Peyer's patch (tissue), 4 donors: ENCODE data around the gene NNMT. TPM values are rescaled to one million over a fixed set of nuclear protein-coding genes. Genes with fewer than 3 reads are reported as not detected.

Experiments
- DNase-seq, 3 donors: peaks; one replicate each; pipeline ENCODE4 v3.0.0-alpha.2; 2017 to 2019
- H3K27ac ChIP-seq, 4 donors: fragments of 200-600 bp; sonication (generic); one replicate each; pipeline ENCODE4 v1.5.1; 2016 to 2019
- H3K27me3 ChIP-seq, 2 donors: fragments of 200-600 bp; sonication (generic); one replicate each; pipeline ENCODE4 v1.5.1; 2019
- H3K36me3 ChIP-seq, 3 donors: fragments of 200-600 bp; sonication (generic); one replicate each; pipeline ENCODE4 v1.5.1; 2016 to 2019
- H3K4me1 ChIP-seq, 4 donors: fragments of 200-600 bp; sonication (generic); one replicate each; pipeline ENCODE4 v1.5.1; 2016 to 2019
- H3K4me3 ChIP-seq, 4 donors: fragments of 200-600 bp; sonication (generic); 1 replicate in 3 of 4; 2 replicates in 1 of 4; pipeline ENCODE4 v1.5.1; 2016 to 2019; ENCODE audit warnings: mild to moderate bottlenecking in 1 of 4
- H3K9me3 ChIP-seq, 4 donors: fragments of 200-600 bp; sonication (generic); one replicate each; pipeline ENCODE4 v1.5.1; 2016 to 2019; ENCODE audit warnings: mild to moderate bottlenecking in 1 of 4
- POLR2A ChIP-seq, 2 donors: fragments of 450-650 bp; IDR thresholded peaks; one replicate each; pipeline ENCODE4 v1.5.1; 2017; ENCODE audit warnings: antibody characterized with exemption in 2 of 2, mild to moderate bottlenecking in 2 of 2, moderate library complexity in 2 of 2
- total RNA-seq, 4 donors: library from RNA; depleted of rRNA; stranded (reverse); fragments of >200 nt; gene quantifications; one replicate each; pipeline ENCODE4 v1.1.0, GENCODE V29; 2016
- TF ChIP-seq, protein P1 (sequence below), 6 experiments: fragments of 450-650 bp in 4 of 6; fragments of 200-600 bp in 2 of 6; sonication (generic) in 1 of 6; IDR thresholded peaks; one replicate each; pipeline ENCODE4 v1.5.1; 2017 to 2019; ENCODE audit warnings: antibody characterized with exemption in 6 of 6, mild to moderate bottlenecking in 3 of 6, moderate library complexity in 1 of 6

NNMT gene
- total RNA-seq, 4 donors from 2014 or later: 43.6 to 413 (median 187) TPM

DNA sequence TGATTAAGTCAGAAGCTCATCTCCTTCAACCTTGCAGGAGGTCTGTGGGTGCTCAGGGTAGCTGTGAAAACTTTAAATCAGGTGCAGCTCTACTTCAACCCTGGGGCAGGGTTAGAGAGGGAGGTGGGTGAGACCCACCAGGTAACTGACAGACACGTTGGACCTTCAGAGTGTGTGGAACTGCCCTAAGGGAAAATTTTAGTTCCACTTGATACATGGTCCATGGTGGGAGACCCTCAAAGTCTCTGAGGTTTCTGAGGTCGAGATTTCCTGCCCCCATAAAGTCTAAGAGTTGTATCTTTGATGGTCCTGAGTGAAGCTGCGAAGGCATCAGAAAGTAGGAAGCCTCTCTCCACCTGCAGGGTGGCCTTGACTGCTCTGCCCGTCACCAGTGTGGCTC lies 23.9 kb upstream of the NNMT start:
- TF ChIP-seq, protein P1, sequence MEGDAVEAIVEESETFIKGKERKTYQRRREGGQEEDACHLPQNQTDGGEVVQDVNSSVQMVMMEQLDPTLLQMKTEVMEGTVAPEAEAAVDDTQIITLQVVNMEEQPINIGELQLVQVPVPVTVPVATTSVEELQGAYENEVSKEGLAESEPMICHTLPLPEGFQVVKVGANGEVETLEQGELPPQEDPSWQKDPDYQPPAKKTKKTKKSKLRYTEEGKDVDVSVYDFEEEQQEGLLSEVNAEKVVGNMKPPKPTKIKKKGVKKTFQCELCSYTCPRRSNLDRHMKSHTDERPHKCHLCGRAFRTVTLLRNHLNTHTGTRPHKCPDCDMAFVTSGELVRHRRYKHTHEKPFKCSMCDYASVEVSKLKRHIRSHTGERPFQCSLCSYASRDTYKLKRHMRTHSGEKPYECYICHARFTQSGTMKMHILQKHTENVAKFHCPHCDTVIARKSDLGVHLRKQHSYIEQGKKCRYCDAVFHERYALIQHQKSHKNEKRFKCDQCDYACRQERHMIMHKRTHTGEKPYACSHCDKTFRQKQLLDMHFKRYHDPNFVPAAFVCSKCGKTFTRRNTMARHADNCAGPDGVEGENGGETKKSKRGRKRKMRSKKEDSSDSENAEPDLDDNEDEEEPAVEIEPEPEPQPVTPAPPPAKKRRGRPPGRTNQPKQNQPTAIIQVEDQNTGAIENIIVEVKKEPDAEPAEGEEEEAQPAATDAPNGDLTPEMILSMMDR (IDR thresholded peaks at IDR 0.05): no peak
- TF ChIP-seq POLR2A (IDR thresholded peaks at IDR 0.05): no peak
- no peaks in the 10 kb centered on the region for H3K4me1 ChIP-seq
- H3K4me3 ChIP-seq: no peak overlapping the region
- no peaks in the 10 kb centered on the region for H3K27me3 ChIP-seq
- no peaks in the 10 kb centered on the region for H3K36me3 ChIP-seq
- no peaks in the 10 kb centered on the region for H3K9me3 ChIP-seq
- DNase-seq: no peak
- H3K27ac ChIP-seq: no peak overlapping the region

DNA sequence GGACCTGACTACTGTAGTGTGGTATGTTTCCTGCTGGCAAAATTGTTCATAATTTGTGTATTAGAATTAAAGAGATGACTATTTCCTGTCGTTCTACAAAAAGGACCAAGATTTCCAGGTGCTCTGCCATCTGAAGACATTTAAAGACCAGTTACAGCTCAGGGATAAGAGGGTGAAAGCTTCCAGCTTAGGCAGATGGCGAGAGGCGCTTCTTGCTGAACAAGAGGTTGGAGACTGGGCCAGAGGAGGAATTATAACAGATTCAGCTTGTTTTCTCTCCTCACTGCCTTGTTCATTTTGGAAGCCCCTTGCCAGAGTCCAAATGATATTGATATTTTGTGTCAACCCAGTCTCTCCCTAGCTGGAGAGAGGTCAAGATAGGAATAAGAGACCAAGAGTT lies 23.1 kb upstream of the NNMT start:
- no peaks in the 10 kb centered on the region for H3K27me3 ChIP-seq
- no peak for DNase-seq
- no peaks in the 10 kb centered on the region for H3K9me3 ChIP-seq
- TF ChIP-seq, protein P1 (IDR thresholded peaks at IDR 0.05): no peak
- TF ChIP-seq POLR2A (IDR thresholded peaks at IDR 0.05): no peak
- no peaks in the 10 kb centered on the region for H3K36me3 ChIP-seq
- no peak overlapping the region for H3K4me3 ChIP-seq
- H3K4me1 ChIP-seq: no peaks in the 10 kb centered on the region
- no peak overlapping the region for H3K27ac ChIP-seq

DNA sequence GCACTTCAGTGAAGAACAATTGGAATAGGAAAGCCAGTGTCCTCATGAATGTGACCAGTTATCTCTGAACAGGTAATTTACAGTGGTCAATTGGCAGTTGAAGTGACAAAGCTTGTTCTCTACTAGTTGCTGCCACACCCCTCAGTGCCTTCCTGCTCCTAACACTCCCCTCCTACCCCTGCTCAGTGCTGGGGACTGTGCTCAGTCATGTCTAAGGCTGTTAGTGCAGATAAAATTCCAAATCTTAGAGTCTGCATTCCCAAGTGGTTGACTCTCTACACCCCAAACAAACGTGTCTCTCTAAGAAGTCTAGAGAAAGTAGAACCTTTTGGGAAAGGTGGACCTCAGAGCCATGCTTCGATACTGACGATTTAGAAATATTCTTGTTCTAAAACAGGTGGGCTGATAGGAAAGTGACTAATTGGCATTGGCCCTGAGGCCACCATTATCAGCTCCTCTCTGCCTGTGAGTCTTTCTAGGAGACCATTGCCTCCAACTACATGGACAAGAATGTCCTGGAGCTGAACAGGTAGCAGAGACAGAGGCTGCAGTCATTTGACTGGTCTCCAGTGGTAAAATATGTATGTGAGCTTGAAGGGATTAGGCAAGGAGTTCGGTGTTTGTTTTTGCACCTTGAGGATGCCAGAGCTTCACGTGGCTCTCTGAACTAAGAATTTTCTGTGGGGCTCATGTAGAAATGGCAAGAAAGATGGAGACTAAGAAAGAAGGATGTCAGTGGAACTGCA lies 22.1 kb upstream of the NNMT start:
- Histone ChIP-seq H3K36me3 (no peaks in the 10 kb centered on the region), H3K27ac (no peak overlapping the region), H3K4me1 (no peaks in the 10 kb centered on the region), H3K27me3 (no peaks in the 10 kb centered on the region), H3K4me3 (no peak overlapping the region), H3K9me3 (no peaks in the 10 kb centered on the region)
- DNase-seq: peak in 1 of 3 donors; percentile 25
- TF ChIP-seq POLR2A (IDR thresholded peaks at IDR 0.05): no peak
- TF ChIP-seq, protein P1 (IDR thresholded peaks at IDR 0.05): no peak

DNA sequence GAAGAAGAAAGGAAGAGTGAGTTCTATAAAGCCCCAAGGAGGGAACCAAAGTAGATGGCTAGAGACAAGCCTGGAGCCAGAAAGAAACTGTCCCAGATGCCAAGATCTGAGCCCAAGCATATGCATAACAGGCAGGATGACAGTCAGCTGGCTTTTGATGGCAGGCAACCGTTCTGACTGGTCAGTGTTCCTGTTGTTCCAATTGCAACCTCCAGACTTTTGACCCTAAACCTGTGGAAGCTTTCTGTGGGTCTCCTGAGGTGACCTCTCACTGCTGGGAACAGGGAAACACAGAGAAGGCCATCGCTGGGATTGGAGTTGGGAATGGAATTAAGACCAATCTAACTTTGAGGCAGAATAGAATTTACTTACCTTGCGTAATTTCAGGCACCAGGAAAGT lies 21.6 kb upstream of the NNMT start:
- TF ChIP-seq POLR2A (IDR thresholded peaks at IDR 0.05): no peak
- TF ChIP-seq, protein P1 (IDR thresholded peaks at IDR 0.05): no peak
- no peaks in the 10 kb centered on the region for H3K4me1 ChIP-seq
- no peaks in the 10 kb centered on the region for H3K27me3 ChIP-seq
- no peaks in the 10 kb centered on the region for H3K9me3 ChIP-seq
- no peak overlapping the region for H3K27ac ChIP-seq
- no peak overlapping the region for H3K4me3 ChIP-seq
- DNase-seq: peak in 1 of 3 donors; percentile 22
- no peaks in the 10 kb centered on the region for H3K36me3 ChIP-seq

DNA sequence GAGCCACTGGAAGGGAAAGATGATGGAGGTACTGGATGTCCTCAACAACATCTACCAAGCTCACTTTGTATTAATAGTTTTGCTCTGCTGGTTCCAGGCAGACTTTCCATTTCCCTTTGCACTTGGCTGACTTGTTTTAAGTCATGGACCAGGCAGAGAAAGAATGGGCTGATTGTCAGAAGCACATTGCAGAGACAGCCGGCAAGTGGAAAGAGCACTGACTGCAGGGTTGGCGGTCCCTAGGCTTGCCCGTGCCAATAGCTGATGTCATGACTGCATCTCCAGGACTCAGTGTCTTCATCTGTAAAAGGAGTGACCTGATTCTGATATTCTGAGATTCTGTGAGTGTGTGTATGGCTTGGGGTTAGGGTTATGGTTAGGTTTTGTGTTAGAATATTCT lies 20.9 kb upstream of the NNMT start:
- H3K27me3 ChIP-seq: no peaks in the 10 kb centered on the region
- peak in 1 of 3 donors; percentile 45 for DNase-seq
- no peaks in the 10 kb centered on the region for H3K36me3 ChIP-seq
- H3K9me3 ChIP-seq: no peaks in the 10 kb centered on the region
- no peak overlapping the region for H3K27ac ChIP-seq
- no peak overlapping the region for H3K4me3 ChIP-seq
- no peaks in the 10 kb centered on the region for H3K4me1 ChIP-seq
- no peak for TF ChIP-seq POLR2A (IDR thresholded peaks at IDR 0.05)
- TF ChIP-seq, protein P1 (IDR thresholded peaks at IDR 0.05): no peak
